Measurements from ENCODE around the gene OR6V1. TPM values are rescaled to one million over a fixed set of nuclear protein-coding genes. Genes with fewer than 3 reads are reported as not detected.

The OR6V1 gene
- total RNA-seq, 1 donor: not detected

DNA sequence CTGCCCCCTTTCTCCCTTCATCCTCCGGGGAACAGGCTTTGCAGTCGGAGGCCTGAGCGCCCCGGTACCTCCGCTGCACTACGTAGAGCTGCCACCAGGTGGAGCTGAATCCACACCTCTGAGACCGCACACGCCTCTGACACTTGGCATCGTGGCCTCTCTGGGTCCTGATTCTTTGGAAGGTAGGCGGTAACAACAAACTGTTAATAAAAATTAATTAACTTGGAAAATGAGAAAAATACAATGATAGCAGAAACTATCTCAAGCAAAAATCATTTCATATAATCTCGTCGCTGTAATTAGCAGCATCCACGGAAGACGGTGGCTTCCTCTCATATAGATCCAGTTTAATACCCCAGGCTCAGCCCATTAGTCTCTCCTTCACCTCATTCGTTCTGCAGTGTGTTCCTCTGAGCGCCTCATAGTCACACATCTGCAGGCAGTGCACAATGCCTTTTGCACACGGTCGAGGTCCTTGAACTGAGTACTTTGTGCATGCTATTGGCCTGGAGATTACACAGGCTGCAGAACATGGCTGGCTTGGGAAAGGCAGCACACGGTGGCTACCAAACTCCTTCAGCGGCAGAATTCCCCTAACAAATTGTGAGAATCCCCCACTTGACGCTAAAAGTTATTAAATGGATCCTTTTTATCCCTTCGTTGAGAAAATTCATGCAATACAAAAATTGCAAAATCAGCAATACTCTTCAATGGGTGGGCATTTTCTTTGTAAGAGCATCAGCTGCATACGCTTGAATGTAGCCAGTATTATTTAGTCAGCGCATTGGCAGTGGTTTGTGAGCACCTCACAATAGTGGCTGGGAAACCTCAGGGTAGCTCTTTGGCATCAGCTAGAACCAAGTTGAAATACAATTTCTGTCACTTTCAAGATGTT lies 43.9 kb upstream of the OR6V1 start:
- peak; percentile 63 for DNase-seq (ENCODE audit: insufficient read length, low spot score, missing footprints)
- H3K9me3 ChIP-seq (ENCODE audit: low read depth, low read length): no peaks in the 10 kb centered on the region
- no peak overlapping the region for H3K4me3 ChIP-seq (ENCODE audit: insufficient read depth, low read length)
- H3K36me3 ChIP-seq (ENCODE audit: insufficient read depth, low read length): no peaks in the 10 kb centered on the region
- H3K4me1 ChIP-seq (ENCODE audit: insufficient read depth, low read length): peaks cover 2% of the 10 kb centered on the region
- no peaks in the 10 kb centered on the region for H4K20me1 ChIP-seq (ENCODE audit: insufficient read depth, low read length)
- H3K4me2 ChIP-seq (ENCODE audit: insufficient read depth, low read length): no peak overlapping the region
- TF ChIP-seq, protein P1, sequence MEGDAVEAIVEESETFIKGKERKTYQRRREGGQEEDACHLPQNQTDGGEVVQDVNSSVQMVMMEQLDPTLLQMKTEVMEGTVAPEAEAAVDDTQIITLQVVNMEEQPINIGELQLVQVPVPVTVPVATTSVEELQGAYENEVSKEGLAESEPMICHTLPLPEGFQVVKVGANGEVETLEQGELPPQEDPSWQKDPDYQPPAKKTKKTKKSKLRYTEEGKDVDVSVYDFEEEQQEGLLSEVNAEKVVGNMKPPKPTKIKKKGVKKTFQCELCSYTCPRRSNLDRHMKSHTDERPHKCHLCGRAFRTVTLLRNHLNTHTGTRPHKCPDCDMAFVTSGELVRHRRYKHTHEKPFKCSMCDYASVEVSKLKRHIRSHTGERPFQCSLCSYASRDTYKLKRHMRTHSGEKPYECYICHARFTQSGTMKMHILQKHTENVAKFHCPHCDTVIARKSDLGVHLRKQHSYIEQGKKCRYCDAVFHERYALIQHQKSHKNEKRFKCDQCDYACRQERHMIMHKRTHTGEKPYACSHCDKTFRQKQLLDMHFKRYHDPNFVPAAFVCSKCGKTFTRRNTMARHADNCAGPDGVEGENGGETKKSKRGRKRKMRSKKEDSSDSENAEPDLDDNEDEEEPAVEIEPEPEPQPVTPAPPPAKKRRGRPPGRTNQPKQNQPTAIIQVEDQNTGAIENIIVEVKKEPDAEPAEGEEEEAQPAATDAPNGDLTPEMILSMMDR (IDR thresholded peaks at IDR 0.05; ENCODE audit: extremely low read depth, low read depth, low read length): peak; percentile 94
- H3K79me2 ChIP-seq (ENCODE audit: insufficient read depth, low read length): no peaks in the 10 kb centered on the region
- H3K27ac ChIP-seq (ENCODE audit: low read depth, low read length): no peak overlapping the region
- peaks cover 4% of the 10 kb centered on the region for H3K27me3 ChIP-seq (ENCODE audit: insufficient read depth, low read length)
- H2AFZ ChIP-seq (ENCODE audit: low read length): no peak overlapping the region

DNA sequence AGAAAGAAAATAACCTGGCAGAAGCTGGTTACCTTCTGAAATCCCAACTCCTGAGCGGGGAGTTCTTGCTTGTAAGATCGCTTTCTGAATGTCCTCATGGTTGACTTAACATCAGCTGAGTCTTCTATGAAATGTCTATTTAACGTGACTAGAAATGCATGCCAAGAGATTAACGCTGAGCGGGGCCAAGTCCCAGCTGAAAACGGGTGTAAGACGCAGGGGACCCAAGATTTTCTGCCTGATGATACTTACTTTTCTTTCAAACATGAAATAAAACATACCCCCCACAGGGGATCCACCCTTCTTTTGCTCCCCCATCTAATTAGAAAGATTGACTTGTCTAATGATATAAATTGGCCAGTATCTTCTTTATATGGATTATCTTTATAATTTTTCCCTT lies 40.1 kb upstream of the OR6V1 start:
- Histone ChIP-seq H3K27ac (ENCODE audit: low read depth, low read length) (no peak overlapping the region), H3K4me2 (ENCODE audit: insufficient read depth, low read length) (no peak overlapping the region), H3K27me3 (ENCODE audit: insufficient read depth, low read length) (no peaks in the 10 kb centered on the region), H2AFZ (ENCODE audit: low read length) (no peak overlapping the region), H4K20me1 (ENCODE audit: insufficient read depth, low read length) (no peaks in the 10 kb centered on the region), H3K4me1 (ENCODE audit: insufficient read depth, low read length) (peaks cover 39% of the 10 kb centered on the region), H3K36me3 (ENCODE audit: insufficient read depth, low read length) (no peaks in the 10 kb centered on the region), H3K79me2 (ENCODE audit: insufficient read depth, low read length) (no peaks in the 10 kb centered on the region), H3K4me3 (ENCODE audit: insufficient read depth, low read length) (no peak overlapping the region), H3K9me3 (ENCODE audit: low read depth, low read length) (no peaks in the 10 kb centered on the region)
- DNase-seq (ENCODE audit: insufficient read length, low spot score, missing footprints): no peak
- TF ChIP-seq, protein P1 (IDR thresholded peaks at IDR 0.05; ENCODE audit: extremely low read depth, low read depth, low read length): no peak

DNA sequence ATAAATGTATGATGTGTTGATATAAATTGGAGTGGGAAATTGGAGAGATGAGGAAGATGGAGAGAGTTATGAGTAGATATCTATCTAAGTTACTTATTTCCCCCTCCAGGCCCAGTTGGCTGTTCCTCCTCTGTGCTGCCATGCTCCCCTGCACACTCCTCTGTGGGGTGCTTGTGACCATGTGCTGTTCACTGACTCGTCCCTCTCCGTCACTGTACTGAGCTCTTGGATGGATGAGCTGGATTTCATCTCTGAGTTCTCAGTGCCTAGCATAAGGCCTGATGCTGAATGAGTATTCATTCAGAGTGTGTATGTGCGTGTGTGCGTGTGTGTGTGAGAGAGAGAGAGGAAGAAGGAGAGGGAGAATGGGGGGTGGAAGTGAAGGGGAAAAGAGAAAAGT lies 39.7 kb upstream of the OR6V1 start:
- H3K4me2 ChIP-seq (ENCODE audit: insufficient read depth, low read length): no peak overlapping the region
- no peak overlapping the region for H3K4me3 ChIP-seq (ENCODE audit: insufficient read depth, low read length)
- no peaks in the 10 kb centered on the region for H3K27me3 ChIP-seq (ENCODE audit: insufficient read depth, low read length)
- H3K79me2 ChIP-seq (ENCODE audit: insufficient read depth, low read length): no peaks in the 10 kb centered on the region
- peak overlapping the region; percentile 34 for H2AFZ ChIP-seq (ENCODE audit: low read length)
- H3K36me3 ChIP-seq (ENCODE audit: insufficient read depth, low read length): no peaks in the 10 kb centered on the region
- TF ChIP-seq, protein P1 (IDR thresholded peaks at IDR 0.05; ENCODE audit: extremely low read depth, low read depth, low read length): no peak
- DNase-seq (ENCODE audit: insufficient read length, low spot score, missing footprints): no peak
- H3K4me1 ChIP-seq (ENCODE audit: insufficient read depth, low read length): peaks cover 39% of the 10 kb centered on the region
- H3K9me3 ChIP-seq (ENCODE audit: low read depth, low read length): no peaks in the 10 kb centered on the region
- H3K27ac ChIP-seq (ENCODE audit: low read depth, low read length): no peak overlapping the region
- H4K20me1 ChIP-seq (ENCODE audit: insufficient read depth, low read length): no peaks in the 10 kb centered on the region

DNA sequence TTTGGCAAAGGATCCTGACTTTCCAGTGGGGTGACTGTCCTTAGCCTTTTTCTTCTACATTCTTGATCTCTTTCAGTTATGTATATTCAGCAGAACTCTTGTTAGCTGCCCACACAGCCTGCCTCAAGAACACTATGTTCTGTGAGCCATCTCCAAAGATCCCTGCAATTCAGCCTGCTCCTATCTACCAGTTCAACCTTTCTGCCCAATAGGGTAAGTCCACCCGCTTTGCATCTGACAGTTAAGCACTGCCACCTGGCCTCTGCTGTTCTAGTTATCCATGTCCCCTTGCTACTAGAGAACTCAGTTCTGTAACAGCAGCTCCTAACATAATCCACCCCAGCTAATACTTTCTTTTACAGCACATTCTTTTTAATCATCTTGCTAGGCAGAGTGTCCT lies 38.7 kb upstream of the OR6V1 start:
- no peak overlapping the region for H3K4me3 ChIP-seq (ENCODE audit: insufficient read depth, low read length)
- no peaks in the 10 kb centered on the region for H3K36me3 ChIP-seq (ENCODE audit: insufficient read depth, low read length)
- H3K27me3 ChIP-seq (ENCODE audit: insufficient read depth, low read length): no peaks in the 10 kb centered on the region
- H4K20me1 ChIP-seq (ENCODE audit: insufficient read depth, low read length): no peaks in the 10 kb centered on the region
- no peaks in the 10 kb centered on the region for H3K79me2 ChIP-seq (ENCODE audit: insufficient read depth, low read length)
- H3K4me1 ChIP-seq (ENCODE audit: insufficient read depth, low read length): peaks cover 39% of the 10 kb centered on the region
- DNase-seq (ENCODE audit: insufficient read length, low spot score, missing footprints): no peak
- no peaks in the 10 kb centered on the region for H3K9me3 ChIP-seq (ENCODE audit: low read depth, low read length)
- H3K4me2 ChIP-seq (ENCODE audit: insufficient read depth, low read length): peak overlapping the region; percentile 59
- peak overlapping the region; percentile 60 for H3K27ac ChIP-seq (ENCODE audit: low read depth, low read length)
- H2AFZ ChIP-seq (ENCODE audit: low read length): peak overlapping the region; percentile 20
- TF ChIP-seq, protein P1 (IDR thresholded peaks at IDR 0.05; ENCODE audit: extremely low read depth, low read depth, low read length): no peak
